ENCODE results near the gene KLHL29.

DNA sequence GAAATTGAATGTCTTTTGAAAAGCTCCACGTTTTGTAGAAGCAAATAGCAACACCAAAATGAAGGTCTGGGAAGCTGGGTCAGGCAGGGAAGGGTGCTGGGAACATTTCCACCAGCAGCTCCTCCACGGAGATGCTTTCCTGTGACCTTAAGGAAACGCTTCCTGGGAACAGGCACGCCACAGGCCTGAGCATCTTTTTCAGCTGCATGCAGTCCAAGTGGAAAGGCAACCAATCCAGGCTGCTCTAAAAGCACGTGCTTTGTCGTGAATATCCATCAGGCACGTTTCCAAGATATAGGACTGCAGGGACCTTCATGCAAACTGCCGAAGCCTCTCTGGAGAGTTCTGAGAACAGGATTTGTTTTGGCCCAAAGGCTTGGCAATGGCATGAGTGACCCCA, 109.3 kb downstream of the KLHL29 start:
- TF ChIP-seq, protein P1, sequence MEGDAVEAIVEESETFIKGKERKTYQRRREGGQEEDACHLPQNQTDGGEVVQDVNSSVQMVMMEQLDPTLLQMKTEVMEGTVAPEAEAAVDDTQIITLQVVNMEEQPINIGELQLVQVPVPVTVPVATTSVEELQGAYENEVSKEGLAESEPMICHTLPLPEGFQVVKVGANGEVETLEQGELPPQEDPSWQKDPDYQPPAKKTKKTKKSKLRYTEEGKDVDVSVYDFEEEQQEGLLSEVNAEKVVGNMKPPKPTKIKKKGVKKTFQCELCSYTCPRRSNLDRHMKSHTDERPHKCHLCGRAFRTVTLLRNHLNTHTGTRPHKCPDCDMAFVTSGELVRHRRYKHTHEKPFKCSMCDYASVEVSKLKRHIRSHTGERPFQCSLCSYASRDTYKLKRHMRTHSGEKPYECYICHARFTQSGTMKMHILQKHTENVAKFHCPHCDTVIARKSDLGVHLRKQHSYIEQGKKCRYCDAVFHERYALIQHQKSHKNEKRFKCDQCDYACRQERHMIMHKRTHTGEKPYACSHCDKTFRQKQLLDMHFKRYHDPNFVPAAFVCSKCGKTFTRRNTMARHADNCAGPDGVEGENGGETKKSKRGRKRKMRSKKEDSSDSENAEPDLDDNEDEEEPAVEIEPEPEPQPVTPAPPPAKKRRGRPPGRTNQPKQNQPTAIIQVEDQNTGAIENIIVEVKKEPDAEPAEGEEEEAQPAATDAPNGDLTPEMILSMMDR (IDR thresholded peaks at IDR 0.05) = no peak
- TF ChIP-seq POLR2A (IDR thresholded peaks at IDR 0.05) = no peak
